GM12878 (cell line): ENCODE measurements around the gene DSTN. TPM values are rescaled to one million over a fixed set of nuclear protein-coding genes. Genes with fewer than 3 reads are reported as not detected.

Experiments used
- ATAC-seq: fragments of 200-7000 bp; cut with Tn5 transposase; 3 replicates; pipeline ENCODE4 v1.9.1; 2020; ENCODE audit warnings: mild to moderate bottlenecking, moderate library complexity
- BruUV-seq: library from RNA; stranded (reverse); fragments of 400-500 nt; replicated peaks from 2 replicates; lab custom pipeline; 2021; lab: Mats Ljungman, UMichigan
- CTCF ChIA-PET: fragments of 300-600 bp; sonication (Branson Sonifier 250); formaldehyde crosslinking; extraction: SDS; loops from one replicate; lab custom pipeline; 2021; ENCODE audit warnings: inconsistent platforms; lab: Yijun Ruan, JAX
- POLR2A ChIA-PET: fragments of 350-600 bp; formaldehyde crosslinking; extraction: SDS; loops from one replicate; lab custom pipeline; 2021; ENCODE audit warnings: inconsistent platforms; lab: Charles Lee
- RAD21 ChIA-PET: fragments of 300-600 bp; sonication (Branson Sonifier 250); formaldehyde crosslinking; loops from one replicate; lab custom pipeline; 2023; ENCODE audit warnings: antibody characterized with exemption; ENCODE audit not compliant: unreplicated experiment; lab: Charles Lee
- SMC1A ChIA-PET: fragments of 300-600 bp; sonication (Branson Sonifier 250); formaldehyde crosslinking; loops from one replicate; lab custom pipeline; 2023; ENCODE audit not compliant: unreplicated experiment, uncharacterized antibody; lab: Charles Lee
- DNase-seq: peaks from one replicate; pipeline ENCODE4 v3.0.0-alpha.2; 2011; ENCODE audit warnings: low read depth, low spot score
- FAIRE-seq: peaks from 3 replicates; lab custom pipeline; 2011; peaks lifted over from hg19 to GRCh38; lab: Jason Lieb, UNC
- H2AFZ ChIP-seq: 2 replicates; pipeline ENCODE4 v1.6.0; 2011; ENCODE audit warnings: low read depth, low read length, control low read depth; ENCODE audit not compliant: control insufficient read depth
- H3K27ac ChIP-seq: 2 replicates; pipeline ENCODE4 v1.5.1; 2011; ENCODE audit warnings: control low read depth; ENCODE audit not compliant: control insufficient read depth, insufficient read depth
- H3K27me3 ChIP-seq, 2 experiments: replicated peaks in 1 of 2; 2 replicates each; pipeline versions ENCODE4 v1.6.0 to v1.6.1; 2011; ENCODE audit warnings: low read length in 1 of 2; ENCODE audit not compliant: control insufficient read depth in 2 of 2, insufficient read depth in 2 of 2
- H3K36me3 ChIP-seq, 2 experiments: 2 replicates each; pipeline ENCODE4 v1.5.1; 2011; ENCODE audit warnings: low read length in 1 of 2; ENCODE audit not compliant: control insufficient read depth in 2 of 2, insufficient read depth in 2 of 2
- H3K4me1 ChIP-seq: 2 replicates; pipeline ENCODE4 v1.6.1; 2011; ENCODE audit warnings: mild to moderate bottlenecking, low read length, moderate library complexity, mixed read lengths; ENCODE audit not compliant: control insufficient read depth, insufficient read depth
- H3K4me2 ChIP-seq: 2 replicates; pipeline ENCODE4 v1.6.0; 2011; ENCODE audit warnings: control low read depth; ENCODE audit not compliant: control insufficient read depth, insufficient read depth
- H3K4me3 ChIP-seq: fragments of 200-600 bp; sonication (generic); 2 replicates; pipeline ENCODE4 v1.5.1; 2016
- H3K79me2 ChIP-seq: 2 replicates; pipeline ENCODE4 v1.6.0; 2011; ENCODE audit warnings: low read length; ENCODE audit not compliant: control insufficient read depth, insufficient read depth
- H3K9ac ChIP-seq: 2 replicates; pipeline ENCODE4 v1.8.0; 2011; ENCODE audit warnings: low read length, control low read depth, mixed read lengths; ENCODE audit not compliant: control insufficient read depth, insufficient read depth
- H3K9me3 ChIP-seq: replicated peaks from 3 replicates; pipeline ENCODE4 v1.5.1; 2011; ENCODE audit warnings: mild to moderate bottlenecking, low read length; ENCODE audit not compliant: control insufficient read depth, insufficient read depth
- H4K20me1 ChIP-seq: 2 replicates; pipeline ENCODE4 v1.6.0; 2011; ENCODE audit not compliant: control insufficient read depth, insufficient read depth
- CHD1 ChIP-seq: IDR thresholded peaks from 2 replicates; pipeline ENCODE4 v1.6.1; 2012; ENCODE audit warnings: low read depth, low read length, improper control_type of control experiment
- E4F1 ChIP-seq: fragments of 450-650 bp; IDR thresholded peaks from 2 replicates; pipeline ENCODE4 v1.6.1; 2018; ENCODE audit warnings: borderline replicate concordance, mild to moderate bottlenecking; ENCODE audit not compliant: partially characterized antibody
- EZH2 ChIP-seq: IDR thresholded peaks from 2 replicates; pipeline ENCODE4 v1.6.1; 2012; ENCODE audit warnings: low read depth, mild to moderate bottlenecking, control low read depth, inconsistent platforms, low read length, borderline replicate concordance; ENCODE audit not compliant: control insufficient read depth
- FOXK2 ChIP-seq: fragments of 450-650 bp; IDR thresholded peaks from 2 replicates; pipeline ENCODE4 v1.6.1; 2017; ENCODE audit warnings: mild to moderate bottlenecking, moderate library complexity
- HDAC2 ChIP-seq: fragments of 200-600 bp; sonication (generic); IDR thresholded peaks from 2 replicates; pipeline ENCODE4 v1.6.1; 2017
- JUNB ChIP-seq: IDR thresholded peaks from 2 replicates; pipeline ENCODE4 v1.6.1; 2016; ENCODE audit warnings: antibody characterized with exemption, mild to moderate bottlenecking
- MTA3 ChIP-seq: IDR thresholded peaks from 2 replicates; pipeline ENCODE4 v1.6.1; 2012; ENCODE audit warnings: low read length, inconsistent platforms, borderline replicate concordance
- NFIC ChIP-seq: IDR thresholded peaks from 2 replicates; pipeline ENCODE4 v1.6.1; 2012; ENCODE audit warnings: low read depth, mild to moderate bottlenecking, inconsistent platforms, low read length, moderate library complexity
- NR2C1 ChIP-seq: fragments of 450-650 bp; IDR thresholded peaks from 2 replicates; pipeline ENCODE4 v1.6.1; 2017; ENCODE audit warnings: antibody characterized with exemption, mild to moderate bottlenecking, moderate library complexity
- SMAD5 ChIP-seq: IDR thresholded peaks from 2 replicates; pipeline ENCODE4 v1.6.1; 2016; ENCODE audit warnings: antibody characterized with exemption, low read depth
- TBL1XR1 ChIP-seq: IDR thresholded peaks from 2 replicates; pipeline ENCODE4 v1.6.1; 2012; ENCODE audit warnings: low read depth, low read length, improper control_type of control experiment
- WGBS: methylation state at CpG from one replicate; pipeline ENCODE4 v1.1.6; 2016; ENCODE audit warnings: low lambda C conversion rate; ENCODE audit not compliant: insufficient replicate concordance, insufficient coverage; ENCODE audit errors: missing lambda C conversion rate; 5-methylcytosine and 5-hydroxymethylcytosine counted together
- in situ Hi-C: fragments of 300-500 bp; cut with MboI; formaldehyde crosslinking; loops from 9 replicates; pipeline ENCODE4 v1.14.3; 2018; ENCODE audit warnings: mixed read lengths
- intact Hi-C: fragments of 100-400 bp; cut with micrococcal nuclease; formaldehyde crosslinking; loops from one replicate; pipeline ENCODE4 v1.14.2; 2022; ENCODE audit not compliant: unreplicated experiment
- polyA plus RNA-seq, 11 experiments: library from polyadenylated mRNA; depleted of rRNA in 4 of 11; unstranded in 6 of 11; stranded (reverse) in 5 of 11; fragments of >200 nt; fragmentation: Nextera tagmentation in 4 of 11; fragmentation: Illumina TruSeq in 1 of 11; extraction: Ambion mirVana in 4 of 11; extraction: Trizol in 1 of 11; gene quantifications; 1 replicate in 1 of 11; 2 replicates in 10 of 11; pipeline versions ENCODE4 v1.2.1 to v1.2.3, GENCODE V29; 2011 to 2016; ENCODE audit warnings: inconsistent platforms in 2 of 11, missing spikeins in 2 of 11, low read depth in 1 of 11
- total RNA-seq, 4 experiments: library from RNA; depleted of rRNA in 3 of 4; stranded (reverse); fragments of >200 nt in 3 of 4; fragmentation: Illumina TruSeq in 1 of 4; extraction: Trizol in 1 of 4; gene quantifications; 2 replicates each; pipeline versions ENCODE4 v1.2.1 to v1.2.3, GENCODE V29; 2013 to 2021

The DSTN gene
- total and polyA plus RNA-seq, 10 of the 15 experiments (the other 5 are each of a cell fraction or from before 2014, with no cell fraction given): 26.7 to 137 (median 40.8) TPM

GRCh38 chr20:17569616-17570346 lies at the start of gene DSTN (continued):
- TF ChIP-seq JUNB (no peak), MTA3 (no peak), TBL1XR1 (no peak), SMAD5 (no peak)

GRCh38 chr20:17520583-17520982 lies 49.3 kb upstream of the DSTN start:
- no peak for FAIRE-seq
- CTCF ChIA-PET: no interaction called here
- no peaks in the 10 kb centered on the region for H3K9me3 ChIP-seq
- WGBS: 0% methylated on average over 3 of the region's 3 CpGs
- no peak overlapping the region for H2AFZ ChIP-seq
- no peak for DNase-seq
- RAD21 ChIA-PET: interaction anchor here (0.6 kb wide), 1 partner anchor 18 kb away, joined by 3 read pairs; no protein-coding TSS in a partner anchor
- POLR2A ChIA-PET: no interaction called here
- ATAC-seq: no peak
- H3K4me1 ChIP-seq: no peaks in the 10 kb centered on the region
- no peaks in the 10 kb centered on the region for H4K20me1 ChIP-seq
- intact Hi-C loops (no loop called here), in situ Hi-C loops (no loop called here)
- SMC1A ChIA-PET: no interaction called here
- H3K9ac ChIP-seq: no peak overlapping the region
- H3K4me3 ChIP-seq: no peak overlapping the region
- no peak overlapping the region for H3K4me2 ChIP-seq
- H3K36me3 ChIP-seq: no peaks in the 10 kb centered on the region
- TF ChIP-seq E4F1 (no peak), HDAC2 (no peak), JUNB (no peak), EZH2 (no peak), CHD1 (no peak), NR2C1 (no peak), FOXK2 (no peak), NFIC (no peak)
- H3K79me2 ChIP-seq: no peaks in the 10 kb centered on the region
- no TSS peak for BruUV-seq
- no peaks in the 10 kb centered on the region for H3K27me3 ChIP-seq
- no peak overlapping the region for H3K27ac ChIP-seq
